HG03045 (cell line): ENCODE results near the gene PCNA.

Experiments used
- ATAC-seq: cut with Tn5 transposase; IDR thresholded peaks from one replicate; pipeline ENCODE4 v1.9.1; 2021; ENCODE audit warnings: mild to moderate bottlenecking, moderate library complexity; ENCODE audit not compliant: unreplicated experiment

PCNA gene

GRCh38 chr20:5067877-5068645, 51.7 kb downstream of the PCNA start:
- no peak for ATAC-seq

GRCh38 chr20:5065879-5066383, 53.8 kb downstream of the PCNA start:
- no peak for ATAC-seq

GRCh38 chr20:5065166-5065878, 54.4 kb downstream of the PCNA start:
- ATAC-seq, result no peak
